GM21786 (cell line): ENCODE data around the gene TRIM17.

Source experiments
- ATAC-seq: cut with Tn5 transposase; IDR thresholded peaks from one replicate; pipeline ENCODE4 v1.9.1; 2021; ENCODE audit not compliant: unreplicated experiment

TRIM17 gene

DNA sequence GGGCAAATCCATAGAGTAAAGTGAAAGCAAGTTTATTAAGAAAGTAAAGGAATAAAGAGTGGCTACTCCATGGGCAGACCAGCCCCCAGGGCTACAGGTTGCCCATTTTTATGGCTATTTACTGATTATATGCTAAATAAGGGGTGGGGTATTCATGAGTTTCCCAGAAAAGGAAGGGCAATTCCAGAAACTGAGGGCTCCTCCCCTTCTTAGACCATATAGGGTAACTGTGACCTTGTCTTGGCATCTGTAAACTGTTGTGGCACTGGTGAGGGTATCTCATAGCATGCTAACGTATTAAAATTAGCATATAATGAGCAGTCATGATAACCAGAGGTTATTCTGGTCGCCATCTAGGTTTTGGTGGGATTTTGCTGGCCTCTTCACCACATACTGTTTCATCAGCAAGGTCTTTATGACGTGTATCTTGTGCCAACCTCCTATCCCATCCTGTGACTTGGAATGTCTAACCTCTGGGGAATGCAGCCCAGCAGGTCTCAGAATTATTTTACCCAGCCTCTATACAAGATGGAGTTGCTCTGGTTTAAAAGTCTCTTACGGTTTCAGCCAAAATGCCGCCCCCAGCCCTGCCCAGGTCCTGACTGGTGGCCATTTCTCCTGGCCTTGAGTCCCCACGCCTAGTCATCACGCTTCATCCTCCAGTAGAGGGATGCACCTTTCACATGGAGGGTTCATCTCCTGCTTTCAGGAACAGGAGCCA, 982 bp upstream of the TRIM17 start:
- no peak for ATAC-seq

DNA sequence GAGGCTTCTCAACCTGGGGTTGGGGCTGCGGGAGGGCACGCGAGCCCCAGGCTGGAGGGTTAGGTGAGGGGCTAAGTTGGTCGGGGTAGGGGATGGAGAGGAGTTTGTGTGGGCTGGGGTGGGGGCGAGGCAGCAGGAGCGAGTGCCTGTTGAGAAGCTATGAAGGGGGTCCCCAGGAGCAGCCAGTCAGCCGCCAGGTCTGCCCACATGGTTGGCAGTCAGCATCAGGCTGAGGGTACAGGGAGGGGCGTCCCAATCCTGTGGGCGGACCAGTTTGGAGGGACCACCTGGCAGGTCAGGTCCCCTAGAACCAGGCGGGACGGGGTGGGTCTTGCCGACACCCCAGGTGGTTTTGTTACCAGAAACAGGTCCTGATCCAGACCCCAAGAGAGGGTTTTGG, 400 bp upstream of the TRIM17 start:
- no peak for ATAC-seq

DNA sequence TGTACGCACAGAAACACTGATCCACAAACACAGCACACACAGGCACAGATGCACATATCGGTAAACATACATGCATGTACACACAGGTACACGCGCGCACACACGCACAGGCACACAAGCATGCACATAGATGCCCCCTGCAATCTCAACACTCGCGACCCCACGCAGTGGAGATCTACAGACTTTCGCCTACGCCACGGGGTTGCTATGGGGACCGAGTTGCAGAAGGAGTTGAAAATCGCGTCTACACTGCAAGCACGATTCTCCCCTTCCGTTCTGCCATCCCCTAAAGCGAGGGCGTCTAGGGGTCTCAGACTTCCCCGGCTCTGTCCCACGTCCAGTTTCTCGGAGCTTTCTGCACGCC, 826 bp downstream of the TRIM17 start:
- no peak for ATAC-seq

DNA sequence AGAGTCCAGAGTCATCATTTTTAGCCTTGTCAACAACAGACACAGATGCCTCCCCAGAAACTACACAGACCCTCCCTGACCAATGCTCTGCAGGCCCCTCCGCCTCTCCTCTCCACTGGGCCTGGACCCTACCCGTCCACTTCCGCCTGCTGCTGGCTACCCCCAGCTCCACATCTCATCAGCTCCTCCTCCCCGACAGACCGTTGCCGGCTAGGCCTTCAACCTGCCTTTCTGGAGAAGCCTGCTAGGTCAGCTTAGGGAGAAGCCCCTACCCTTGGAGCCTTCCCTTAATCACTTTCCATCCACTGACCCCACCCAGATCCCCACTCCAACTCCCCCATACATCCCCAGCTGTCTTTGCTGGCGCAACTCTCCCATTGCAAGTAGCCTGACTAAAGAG, 1.4 kb downstream of the TRIM17 start:
- ATAC-seq: no peak

DNA sequence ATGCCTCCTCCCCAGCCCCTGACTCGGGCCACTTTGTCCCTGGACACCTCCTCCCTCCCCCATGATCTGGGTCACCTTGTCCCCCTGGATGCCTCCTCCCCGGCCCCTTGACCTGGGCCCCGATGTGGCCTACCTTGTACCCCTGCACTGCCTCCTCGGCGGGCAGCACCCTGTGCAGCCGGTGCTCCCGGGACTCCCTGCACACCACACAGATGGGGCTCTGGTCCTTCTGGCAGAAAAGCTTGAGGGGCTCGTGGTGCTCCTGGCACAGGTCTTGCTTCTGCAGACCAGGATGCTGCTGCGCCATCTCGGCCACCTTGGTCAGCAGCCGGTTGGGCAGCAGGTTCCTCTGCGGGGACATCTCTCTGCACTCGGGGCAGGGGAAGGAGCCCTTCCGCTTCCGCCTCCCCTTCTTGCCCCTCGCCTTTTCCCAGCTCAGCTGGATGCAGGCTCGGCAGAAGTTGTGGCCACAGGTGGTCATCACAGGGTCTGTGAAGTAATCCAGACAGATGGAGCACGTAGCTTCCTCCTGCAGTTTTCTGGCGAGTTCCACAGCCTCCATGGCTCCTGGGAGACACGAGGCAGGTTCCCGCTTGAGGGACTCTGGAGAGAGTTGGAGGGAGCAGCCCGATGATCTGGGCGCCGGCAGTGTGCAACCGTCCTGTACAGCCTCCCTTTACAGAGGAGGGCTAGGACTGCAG, 2.0 kb downstream of the TRIM17 start:
- no peak for ATAC-seq

DNA sequence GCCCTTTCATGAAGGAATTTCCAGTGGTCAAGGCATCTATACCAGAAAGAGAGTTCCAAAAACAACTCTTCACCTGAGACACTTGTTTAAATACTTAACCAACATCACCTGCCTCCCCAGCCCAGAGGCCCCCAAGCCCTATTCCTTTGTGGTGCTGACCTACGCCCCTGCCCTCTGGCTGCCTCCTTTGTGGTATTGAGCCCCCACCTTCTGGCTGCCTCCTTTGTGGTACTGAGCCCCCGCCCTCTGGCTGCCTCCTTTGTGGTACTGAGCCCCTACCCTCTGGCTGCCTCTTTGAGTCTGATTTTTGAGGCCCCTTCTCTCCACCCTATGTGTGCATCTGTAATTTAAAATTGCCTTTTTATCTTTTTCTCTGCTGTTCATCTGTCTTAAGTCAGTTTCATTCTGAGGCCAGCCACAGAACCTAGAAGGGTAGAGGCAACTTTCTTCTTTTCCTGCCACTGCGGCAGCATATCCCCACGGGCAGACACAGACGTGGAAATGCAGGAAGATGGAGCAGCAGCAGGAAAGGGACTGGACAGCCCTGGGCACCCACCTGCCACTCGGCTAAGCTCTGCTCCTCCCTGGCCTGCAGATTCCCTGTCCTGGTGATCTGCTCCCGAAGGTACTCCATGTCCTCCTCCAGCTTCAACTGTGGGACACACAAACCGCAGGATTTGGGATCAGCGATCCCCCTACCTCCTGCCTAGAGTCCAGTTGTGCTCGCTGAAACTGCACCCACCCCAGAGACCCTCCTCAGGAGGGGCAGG, 3.2 kb downstream of the TRIM17 start:
- ATAC-seq: no peak

DNA sequence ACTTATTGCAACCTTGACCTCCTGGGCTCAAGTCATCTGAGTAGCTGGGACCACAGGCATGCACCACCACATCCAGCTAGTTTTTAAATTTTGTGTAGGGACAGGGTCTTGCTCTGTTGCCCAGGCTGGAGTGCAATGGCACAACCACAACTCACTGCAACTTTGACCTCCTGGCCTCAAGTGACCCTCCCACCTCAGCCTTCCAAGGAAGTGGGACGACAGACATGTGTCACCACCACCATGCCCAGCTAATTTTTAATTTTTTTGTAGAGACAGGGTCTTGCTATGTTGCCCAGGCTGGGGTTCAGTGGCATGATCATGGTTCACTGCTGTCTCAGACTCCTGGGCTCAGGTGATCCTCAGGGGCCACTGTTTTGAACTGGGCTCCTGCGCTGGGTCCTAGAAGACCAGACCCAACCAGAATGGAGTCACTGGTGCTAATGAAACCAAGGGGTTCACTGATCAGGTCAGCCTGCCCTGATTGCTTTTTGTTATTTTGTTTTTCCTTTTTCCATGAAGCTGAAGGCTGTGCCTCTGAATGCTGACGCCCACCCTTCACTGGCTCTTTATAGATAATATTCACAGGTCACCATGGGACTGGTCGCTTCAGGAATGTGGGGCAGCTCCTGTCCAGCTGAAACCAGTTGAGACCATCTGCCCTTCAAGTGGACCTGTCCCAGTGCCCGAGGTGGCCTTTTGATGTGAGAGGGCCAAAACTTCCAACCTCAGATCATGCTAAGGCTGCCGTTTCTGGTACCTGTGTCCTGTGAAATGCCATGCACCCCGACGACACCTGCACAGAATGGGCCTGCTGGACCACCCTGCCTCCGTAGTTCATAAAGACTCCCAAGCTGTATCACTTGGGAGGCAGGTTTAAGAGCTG, 4.9 kb downstream of the TRIM17 start:
- ATAC-seq: no peak

GRCh38 chr1:228411121-228411520, 5.5 kb downstream of the TRIM17 start:
- ATAC-seq: no peak

DNA sequence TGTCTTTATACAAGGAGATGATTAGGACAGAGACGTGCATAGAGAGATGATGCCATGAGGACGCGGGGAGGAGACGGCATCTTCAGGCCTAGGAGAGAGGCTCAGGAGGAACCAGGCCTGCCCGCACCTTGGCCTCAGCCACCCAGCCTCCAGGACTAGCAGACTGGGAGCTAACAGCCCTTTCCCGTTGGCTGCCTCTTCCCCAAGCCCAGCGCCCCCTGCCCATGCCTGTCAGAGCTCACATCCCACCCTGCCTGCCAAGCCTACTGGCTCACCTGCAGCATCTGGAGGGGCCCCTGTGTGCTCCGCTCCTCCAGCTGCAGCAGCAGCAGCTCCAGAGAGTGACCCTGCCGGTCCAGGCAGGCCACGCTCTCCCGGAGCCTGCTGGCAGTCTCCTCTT, 6.0 kb downstream of the TRIM17 start:
- ATAC-seq: no peak

GRCh38 chr1:228410015-228410414, 6.6 kb downstream of the TRIM17 start:
- no peak for ATAC-seq

DNA sequence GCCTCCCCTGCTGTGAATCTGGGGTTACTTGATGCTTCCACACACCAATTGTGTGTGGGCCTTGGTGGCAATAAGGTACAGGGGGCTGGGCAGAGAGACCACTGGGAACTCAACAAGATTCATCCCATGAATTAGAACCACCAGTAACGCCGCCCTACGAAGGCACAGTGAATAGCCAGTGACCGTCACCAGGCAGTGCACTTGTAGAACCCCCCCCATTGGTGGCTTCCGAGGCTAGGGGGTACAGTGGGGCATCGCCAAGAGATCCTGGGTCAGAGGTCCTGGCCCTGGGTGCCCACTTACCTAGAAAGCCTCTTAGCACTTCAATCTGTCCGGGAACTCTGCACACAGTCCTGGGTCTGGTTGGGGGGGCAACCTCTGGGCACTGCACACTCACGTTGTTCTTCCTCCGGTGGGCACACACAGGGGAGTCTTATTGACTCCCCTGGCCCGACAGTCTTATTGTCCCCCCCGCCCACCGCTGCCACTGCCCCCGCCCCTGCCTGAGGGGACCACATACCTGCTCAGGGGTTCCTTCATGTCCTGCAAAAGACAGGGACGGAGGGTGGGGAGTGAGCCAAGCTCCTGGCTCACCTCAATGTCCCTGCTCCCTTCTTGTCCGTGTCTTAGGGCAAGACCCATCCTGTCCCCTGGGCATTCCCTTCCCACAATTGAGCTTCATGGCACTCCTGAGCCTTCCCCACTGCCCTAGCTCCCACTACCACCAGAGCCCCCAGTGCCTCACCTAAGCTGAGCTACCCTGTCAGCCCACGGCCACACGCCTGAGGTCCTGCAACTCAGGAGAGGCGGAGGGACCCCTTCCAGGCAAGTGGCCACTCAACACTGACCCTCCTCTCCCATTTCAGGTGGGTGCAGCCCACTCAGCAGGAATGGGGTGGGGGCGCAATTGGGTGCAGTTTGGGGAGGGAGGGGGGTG, 7.5 kb downstream of the TRIM17 start:
- no peak for ATAC-seq

- no peak for ATAC-seq
These were observed 8.4 kb downstream of the TRIM17 start for GRCh38 chr1:228408041-228408868.

- ATAC-seq: no peak
These were observed 9.3 kb downstream of the TRIM17 start for GRCh38 chr1:228407106-228408040.

- ATAC-seq: no peak
These were observed 10.8 kb downstream of the TRIM17 start for GRCh38 chr1:228405979-228406228.

- ATAC-seq: no peak
These were observed 11.3 kb downstream of the TRIM17 start for GRCh38 chr1:228405200-228405978.

DNA sequence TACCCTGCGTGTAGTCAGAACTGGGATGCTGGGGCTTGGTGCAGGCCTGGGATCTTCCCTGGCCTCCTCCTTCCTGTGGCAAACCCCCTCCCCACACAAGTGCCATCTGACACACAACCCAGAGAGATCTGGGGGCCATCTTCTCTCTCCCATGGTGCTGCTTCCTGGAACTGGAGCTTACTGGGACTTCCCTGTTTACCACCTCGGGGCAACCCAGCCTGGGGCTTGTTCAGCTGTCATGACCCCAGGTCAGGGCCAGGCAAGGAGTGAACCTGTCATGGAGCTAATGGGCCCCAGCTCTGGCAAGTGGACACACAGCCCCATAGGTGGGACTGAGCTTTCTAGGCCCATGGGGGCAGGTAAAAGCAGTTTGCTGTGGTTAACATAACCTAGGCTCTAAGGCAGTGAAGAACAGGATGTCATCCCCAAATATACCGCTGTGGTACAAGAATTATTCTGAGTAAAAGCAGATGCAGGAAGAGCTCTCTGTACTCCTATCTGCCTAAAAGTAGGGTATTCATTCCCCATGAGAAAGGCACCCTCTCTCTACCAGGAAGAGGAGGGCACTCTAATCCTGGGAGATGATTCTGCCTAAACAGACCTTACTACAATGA, 12.4 kb downstream of the TRIM17 start:
- ATAC-seq: no peak

- ATAC-seq: no peak
These were observed 13.4 kb downstream of the TRIM17 start for GRCh38 chr1:228403231-228403631.
